CD8-positive, alpha-beta memory T cell (primary cell): ENCODE data around the gene ANTKMT. TPM values are rescaled to one million over a fixed set of nuclear protein-coding genes. Genes with fewer than 3 reads are reported as not detected.
"Not testable (repeated sequence)": the region's sequence is repeated elsewhere in the genome, so short reads cannot be mapped to it uniquely, and the experiment has no call there.

Source experiments
- CTCF ChIA-PET: fragments of 350-600 bp; sonication (Branson Sonifier 250); formaldehyde crosslinking; loops from one replicate; lab custom pipeline; 2021; ENCODE audit warnings: antibody characterized with exemption; lab: Charles Lee
- POLR2A ChIA-PET: fragments of 350-600 bp; sonication (Branson Sonifier 250); formaldehyde crosslinking; loops from one replicate; lab custom pipeline; 2021; ENCODE audit warnings: antibody characterized with exemption; lab: Charles Lee
- DNase-seq, 5 donors: peaks; one replicate each; pipeline versions ENCODE4 v3.0.0 to v3.0.0-alpha.2; 2020 to 2022; ENCODE audit warnings: mixed read lengths in 1 of 5
- H3K27ac ChIP-seq: one replicate; pipeline ENCODE4 v1.7.0; 2013; ENCODE audit warnings: low read depth, mild to moderate bottlenecking, low read length, moderate library complexity
- H3K27me3 ChIP-seq: 2 replicates; pipeline ENCODE4 v1.7.0; 2013; ENCODE audit warnings: low read length, mild to moderate bottlenecking; ENCODE audit not compliant: insufficient read depth, poor library complexity, severe bottlenecking
- H3K36me3 ChIP-seq: 2 replicates; pipeline ENCODE4 v1.7.0; 2013; ENCODE audit warnings: mild to moderate bottlenecking, low read length, moderate library complexity; ENCODE audit not compliant: insufficient read depth
- H3K4me1 ChIP-seq: 2 replicates; pipeline ENCODE4 v1.7.0; 2013; ENCODE audit warnings: mild to moderate bottlenecking, low read length, moderate library complexity; ENCODE audit not compliant: insufficient read depth
- H3K4me3 ChIP-seq: 2 replicates; pipeline ENCODE4 v1.7.0; 2013; ENCODE audit warnings: mild to moderate bottlenecking, low read length
- H3K9me3 ChIP-seq: 2 replicates; pipeline ENCODE4 v1.7.0; 2013; ENCODE audit warnings: mild to moderate bottlenecking, low read length
- H3K27ac Mint-ChIP-seq, 8 donors: one replicate each; pipeline ENCODE4 v1.8.0; 2020 to 2021; ENCODE audit warnings: mixed read lengths in 8 of 8, mild to moderate bottlenecking in 6 of 8, inconsistent platforms in 3 of 8, moderate library complexity in 3 of 8
- H3K27me3 Mint-ChIP-seq, 2 donors: one replicate each; pipeline ENCODE4 v1.8.0; 2020 to 2021; ENCODE audit warnings: mixed read lengths in 2 of 2, mild to moderate bottlenecking in 1 of 2, moderate library complexity in 1 of 2
- H3K36me3 Mint-ChIP-seq, 3 donors: one replicate each; pipeline ENCODE4 v1.8.0; 2020 to 2021; ENCODE audit warnings: mixed read lengths in 3 of 3, inconsistent platforms in 1 of 3, mild to moderate bottlenecking in 1 of 3
- H3K4me1 Mint-ChIP-seq, 3 donors: one replicate each; pipeline ENCODE4 v1.8.0; 2020 to 2021; ENCODE audit warnings: mixed read lengths in 3 of 3, inconsistent platforms in 1 of 3, mild to moderate bottlenecking in 1 of 3
- H3K4me3 Mint-ChIP-seq, 7 donors: one replicate each; pipeline ENCODE4 v1.8.0; 2020 to 2021; ENCODE audit warnings: mixed read lengths in 7 of 7, mild to moderate bottlenecking in 6 of 7, moderate library complexity in 4 of 7, inconsistent platforms in 2 of 7
- H3K9me3 Mint-ChIP-seq, 5 donors: one replicate each; pipeline ENCODE4 v1.8.0; 2020 to 2022; ENCODE audit warnings: mixed read lengths in 5 of 5, mild to moderate bottlenecking in 3 of 5, moderate library complexity in 2 of 5, inconsistent platforms in 1 of 5
- polyA plus RNA-seq: library from polyadenylated mRNA; unstranded; fragments of 300-500 nt; fragmentation: Illumina TruSeq; gene quantifications from one replicate; pipeline ENCODE4 v1.2.3, GENCODE V29; 2021
- total RNA-seq, 2 experiments: library from RNA; stranded (reverse); gene quantifications; one replicate each; pipeline ENCODE4 v1.2.3, GENCODE V29; 2021

The ANTKMT gene
- total and polyA plus RNA-seq, 3 experiments from 2014 or later: 64.2 to 127 (median 72.0) TPM

- Mint-ChIP-seq H3K4me3 (peak overlapping the region in 2 of 7 donors; percentile 32 to 42), H3K27ac (no peak overlapping the region), H3K36me3 (peaks cover 0 to 23% (median 1%) of the 10 kb centered on the region in 3 donors), H3K27me3 (no peaks in the 10 kb centered on the region), H3K4me1 (peaks cover 19 to 54% (median 23%) of the 10 kb centered on the region in 3 donors), H3K9me3 (no peaks in the 10 kb centered on the region)
- Histone ChIP-seq H3K9me3 (no peaks in the 10 kb centered on the region), H3K4me1 (peaks cover 33% of the 10 kb centered on the region), H3K27ac (no peak overlapping the region), H3K36me3 (no peaks in the 10 kb centered on the region), H3K4me3 (no peak overlapping the region), H3K27me3 (no peaks in the 10 kb centered on the region)
- no peak for DNase-seq
- ChIA-PET POLR2A (no interaction called here), CTCF (interaction anchor here (1.5 kb wide), 1 partner anchor 19 kb away, joined by 3 read pairs; the partner anchor contains the start of gene RHOT2)
Measured at GRCh38 chr16:687499-687898, 33.4 kb upstream of the ANTKMT start.

DNA sequence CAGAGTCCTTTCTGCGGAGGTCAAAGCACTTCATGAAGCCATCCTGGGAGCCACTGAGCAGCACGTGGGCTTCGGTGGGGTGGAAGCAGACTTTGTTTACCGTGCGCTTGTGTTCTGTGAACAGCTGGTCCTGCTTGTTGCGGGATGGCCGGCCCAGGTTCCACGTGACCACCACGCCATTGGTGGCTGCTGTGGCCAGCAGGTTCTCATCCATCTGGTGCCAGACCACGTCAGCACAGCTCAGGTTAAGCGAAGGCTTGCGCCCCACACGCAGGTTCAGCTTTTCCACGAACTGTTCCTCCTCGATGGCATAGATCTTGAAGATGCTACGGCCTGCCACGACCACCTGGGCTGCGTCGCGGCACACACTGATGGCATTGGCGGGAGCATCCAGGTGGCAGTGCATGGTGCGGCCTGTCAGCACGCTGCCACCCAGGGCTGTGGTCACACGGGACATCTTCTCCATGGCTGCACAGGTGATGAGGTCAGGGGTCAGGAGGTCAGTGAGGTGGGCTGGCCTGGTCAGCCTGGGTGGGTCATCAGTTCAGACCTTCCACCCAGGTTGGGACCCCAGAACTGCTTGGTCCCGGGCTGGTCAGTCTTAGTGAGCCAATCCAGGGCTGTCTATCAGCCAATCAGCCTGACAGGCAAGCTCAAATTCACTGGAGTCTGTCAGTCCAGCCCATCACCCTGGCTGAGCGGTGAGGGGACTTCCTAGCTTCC lies 31.6 kb upstream of the ANTKMT start:
- no peaks in the 10 kb centered on the region for H3K36me3 ChIP-seq
- CTCF ChIA-PET: interaction anchor here (1.6 kb wide), 2 partner anchors 9 to 23 kb away, joined by 3 to 7 read pairs; partner anchors contain the start of gene STUB1
- H3K27ac ChIP-seq: peak overlapping the region; percentile 89
- H3K27me3 Mint-ChIP-seq: peaks cover 0 to 1% of the 10 kb centered on the region in 2 donors
- H3K9me3 ChIP-seq: no peaks in the 10 kb centered on the region
- peak overlapping the region in 7 of 8 donors; percentile 79 to 96 (median 92) for H3K27ac Mint-ChIP-seq
- DNase-seq: no peak
- peak overlapping the region; percentile 96 for H3K4me3 ChIP-seq
- H3K4me1 Mint-ChIP-seq: peaks cover 19 to 43% (median 23%) of the 10 kb centered on the region in 3 donors
- no peaks in the 10 kb centered on the region for H3K27me3 ChIP-seq
- POLR2A ChIA-PET: interaction anchor here (0.7 to 2.0 kb wide), 5 partner anchors 8 to 53 kb away, joined by 3 to 12 read pairs (median 4); partner anchors contain the start of genes ANTKMT, HAGHL and METTL26
- peaks cover 0 to 11% (median 0%) of the 10 kb centered on the region in 3 donors for H3K36me3 Mint-ChIP-seq
- H3K4me3 Mint-ChIP-seq: peak overlapping the region; percentile 87 to 97 (median 90)
- peaks cover 25% of the 10 kb centered on the region for H3K4me1 ChIP-seq
- no peaks in the 10 kb centered on the region for H3K9me3 Mint-ChIP-seq

DNA sequence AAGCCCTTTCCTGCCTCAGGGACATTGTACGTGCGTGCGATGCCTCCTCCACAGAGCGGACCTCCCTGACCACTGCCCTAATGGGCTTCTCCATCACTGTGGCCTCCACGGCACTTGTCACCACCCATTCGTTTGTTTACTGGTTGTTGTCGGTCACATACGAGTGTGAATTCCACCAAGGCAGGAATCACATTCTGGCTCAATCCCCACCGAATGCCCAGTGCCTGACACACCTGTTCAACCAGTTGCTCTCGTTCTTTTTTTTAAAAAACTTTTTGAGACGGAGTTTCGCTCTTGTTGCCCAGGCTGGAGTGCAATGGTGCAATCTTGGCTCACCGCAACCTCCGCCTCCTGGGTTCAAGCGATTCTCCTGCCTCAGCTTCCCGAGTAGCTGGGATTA lies 29.7 kb upstream of the ANTKMT start:
- H3K36me3 Mint-ChIP-seq: peaks cover 0 to 11% (median 0%) of the 10 kb centered on the region in 3 donors
- H3K27me3 ChIP-seq, H3K36me3 ChIP-seq, H3K27me3 Mint-ChIP-seq, H3K9me3 ChIP-seq, H3K9me3 Mint-ChIP-seq, H3K27ac ChIP-seq, CTCF ChIA-PET, DNase-seq, H3K4me3 ChIP-seq: not testable (repeated sequence)
- peaks cover 26 to 45% (median 28%) of the 10 kb centered on the region in 3 donors for H3K4me1 Mint-ChIP-seq
- POLR2A ChIA-PET: interaction anchor here (2.0 kb wide), 1 partner anchor 30 kb away, joined by 12 read pairs; the partner anchor contains the start of gene ANTKMT
- peaks cover 26% of the 10 kb centered on the region for H3K4me1 ChIP-seq
- peak overlapping the region in 6 of 7 donors; percentile 57 to 96 (median 88) for H3K4me3 Mint-ChIP-seq
- peak overlapping the region in 4 of 8 donors; percentile 79 to 95 (median 88) for H3K27ac Mint-ChIP-seq

DNA sequence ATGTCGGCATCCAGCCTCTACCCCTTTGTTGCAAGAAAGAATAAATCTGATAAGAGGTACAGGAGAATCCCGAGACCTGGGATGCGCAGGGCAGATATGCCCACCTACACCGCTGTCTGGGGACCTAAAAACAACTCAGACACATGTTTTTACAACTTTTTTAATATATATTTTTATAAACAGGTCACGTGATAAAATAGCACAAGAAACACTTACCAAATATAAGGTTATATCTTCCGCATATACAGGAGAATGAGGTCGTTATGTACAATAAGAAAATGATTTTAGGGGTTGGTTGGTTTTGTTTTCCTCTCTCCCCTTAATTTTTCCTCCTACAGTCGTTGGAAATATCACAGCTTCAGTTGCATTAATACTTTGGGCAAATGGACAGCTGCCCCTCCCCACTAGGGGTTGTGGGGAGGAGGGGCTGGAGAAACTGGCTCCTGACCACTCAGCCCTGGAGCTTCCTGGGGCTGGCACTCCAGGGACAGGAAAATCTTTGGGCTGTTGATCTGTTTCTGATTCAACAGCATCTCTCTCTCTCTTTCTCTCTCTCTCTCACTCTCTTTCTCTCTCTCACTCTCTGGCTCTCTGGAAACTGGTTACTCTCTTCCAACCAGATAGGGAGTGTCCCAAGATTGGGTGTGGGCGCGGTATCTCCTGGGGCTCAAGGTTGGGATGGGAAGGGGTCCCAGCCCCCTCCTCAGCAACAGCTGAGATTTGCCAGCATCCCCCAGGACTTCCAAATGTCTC lies 28.4 kb upstream of the ANTKMT start:
- Mint-ChIP-seq H3K4me1 (peaks cover 26 to 54% (median 32%) of the 10 kb centered on the region in 3 donors), H3K27ac (peak overlapping the region in 5 of 8 donors; percentile 18 to 95 (median 42)), H3K27me3 (peaks cover 0 to 1% of the 10 kb centered on the region in 2 donors), H3K9me3 (no peaks in the 10 kb centered on the region), H3K4me3 (peak overlapping the region in 6 of 7 donors; percentile 1 to 96 (median 38)), H3K36me3 (peaks cover 0 to 8% (median 0%) of the 10 kb centered on the region in 3 donors)
- DNase-seq: no peak
- Histone ChIP-seq H3K36me3 (no peaks in the 10 kb centered on the region), H3K27me3 (no peaks in the 10 kb centered on the region), H3K4me1 (peaks cover 28% of the 10 kb centered on the region), H3K27ac (no peak overlapping the region), H3K4me3 (no peak overlapping the region), H3K9me3 (no peaks in the 10 kb centered on the region)
- CTCF ChIA-PET: interaction anchor here (1.2 kb wide), 1 partner anchor 11 kb away, joined by 4 read pairs; no protein-coding TSS in a partner anchor
- POLR2A ChIA-PET: interaction anchor here (0.6 kb wide), 1 partner anchor 8 kb away, joined by 4 read pairs; the partner anchor contains the start of gene JMJD8

- POLR2A ChIA-PET: interaction anchor here (0.6 kb wide), 1 partner anchor 9 kb away, joined by 4 read pairs; the partner anchor contains the start of gene JMJD8
- H3K4me1 ChIP-seq: peaks cover 26% of the 10 kb centered on the region
- peak overlapping the region in 3 of 7 donors; percentile 24 to 84 (median 34) for H3K4me3 Mint-ChIP-seq
Measured at GRCh38 chr16:693364-693763, 27.6 kb upstream of the ANTKMT start.

DNA sequence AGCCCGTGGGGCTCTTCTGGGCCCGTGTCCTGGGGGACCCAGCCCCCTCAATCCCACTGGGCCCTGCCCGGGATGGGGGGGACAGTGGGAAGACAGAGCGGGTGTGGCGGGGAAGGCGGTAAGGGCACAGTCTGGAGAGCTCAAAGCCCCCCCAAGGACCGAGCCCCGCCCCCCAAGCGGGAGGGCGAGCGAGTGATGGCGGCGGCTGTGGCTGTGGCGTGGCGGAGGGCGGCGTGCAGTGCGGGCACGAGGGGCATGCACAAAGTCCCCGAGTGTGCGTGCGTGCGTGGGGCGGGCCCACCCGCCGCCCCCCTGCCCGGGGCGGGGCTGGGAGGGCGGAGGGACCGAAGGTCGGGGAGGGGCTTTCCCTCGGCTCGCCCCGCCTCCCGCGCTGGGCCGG lies 27.2 kb upstream of the ANTKMT start:
- Mint-ChIP-seq H3K27ac (peak overlapping the region in 1 of 8 donors; percentile 95), H3K27me3 (peaks cover 0 to 1% of the 10 kb centered on the region in 2 donors), H3K9me3 (no peaks in the 10 kb centered on the region), H3K4me3 (peak overlapping the region in 3 of 7 donors; percentile 24 to 34 (median 29)), H3K36me3 (peaks cover 0 to 6% (median 0%) of the 10 kb centered on the region in 3 donors), H3K4me1 (peaks cover 26 to 53% (median 31%) of the 10 kb centered on the region in 3 donors)
- Histone ChIP-seq H3K4me1 (peaks cover 22% of the 10 kb centered on the region), H3K27ac (no peak overlapping the region), H3K27me3 (no peaks in the 10 kb centered on the region), H3K4me3 (no peak overlapping the region), H3K9me3 (no peaks in the 10 kb centered on the region), H3K36me3 (no peaks in the 10 kb centered on the region)
- POLR2A ChIA-PET: no interaction called here
- CTCF ChIA-PET: interaction anchor here (1.2 kb wide), 1 partner anchor 12 kb away, joined by 4 read pairs; no protein-coding TSS in a partner anchor
- peak in 3 of 5 donors; percentile 33 to 53 (median 43) for DNase-seq

More at GRCh38 chr16:693364-693763, 27.6 kb upstream of the ANTKMT start:
- Mint-ChIP-seq H3K9me3 (no peaks in the 10 kb centered on the region), H3K27ac (peak overlapping the region in 2 of 8 donors; percentile 64 to 95), H3K36me3 (peaks cover 0 to 6% (median 0%) of the 10 kb centered on the region in 3 donors), H3K4me1 (peaks cover 26 to 54% (median 32%) of the 10 kb centered on the region in 3 donors), H3K27me3 (peaks cover 0 to 1% of the 10 kb centered on the region in 2 donors)
- no peak for DNase-seq
- Histone ChIP-seq H3K9me3 (no peaks in the 10 kb centered on the region), H3K27me3 (no peaks in the 10 kb centered on the region), H3K4me3 (no peak overlapping the region), H3K27ac (no peak overlapping the region), H3K36me3 (no peaks in the 10 kb centered on the region)
- CTCF ChIA-PET: interaction anchor here (1.2 kb wide), 1 partner anchor 12 kb away, joined by 4 read pairs; no protein-coding TSS in a partner anchor

GRCh38 chr16:694187-694862 lies 26.6 kb upstream of the ANTKMT start:
- Histone ChIP-seq H3K36me3 (no peaks in the 10 kb centered on the region), H3K4me1 (peaks cover 22% of the 10 kb centered on the region), H3K4me3 (peak overlapping the region; percentile 51), H3K9me3 (no peaks in the 10 kb centered on the region), H3K27ac (peak overlapping the region; percentile 31), H3K27me3 (no peaks in the 10 kb centered on the region)
- peaks cover 32 to 53% (median 32%) of the 10 kb centered on the region in 3 donors for H3K4me1 Mint-ChIP-seq
- H3K27ac Mint-ChIP-seq: peak overlapping the region in 5 of 8 donors; percentile 43 to 60 (median 51)
- ChIA-PET POLR2A (interaction anchor here (0.7 to 2.1 kb wide), 5 partner anchors 10 to 58 kb away, joined by 4 to 15 read pairs (median 8); partner anchors contain the start of genes JMJD8, METTL26 and STUB1), CTCF (interaction anchor here (1.1 to 1.8 kb wide), 3 partner anchors 12 to 47 kb away, joined by 5 to 7 read pairs (median 7); partner anchors contain the start of genes CIAO3 and RHOT2)
- H3K9me3 Mint-ChIP-seq: no peaks in the 10 kb centered on the region
- peak overlapping the region; percentile 74 to 90 (median 79) for H3K4me3 Mint-ChIP-seq
- no peak for DNase-seq
- H3K36me3 Mint-ChIP-seq: peaks cover 0 to 6% (median 0%) of the 10 kb centered on the region in 3 donors
- peaks cover 0 to 1% of the 10 kb centered on the region in 2 donors for H3K27me3 Mint-ChIP-seq
